Progenitor cell of endocrine pancreas (in vitro differentiated cells): Measurements from ENCODE around the gene GXYLT2. TPM values are rescaled to one million over a fixed set of nuclear protein-coding genes. Genes with fewer than 3 reads are reported as not detected.

Experiments
- DNase-seq: peaks from one replicate; pipeline ENCODE4 v3.0.0; 2021; ENCODE audit warnings: low spot score; ENCODE audit not compliant: unreplicated experiment
- H3K27ac Mint-ChIP-seq: 2 replicates; pipeline ENCODE4 v1.8.0; 2021; ENCODE audit warnings: mild to moderate bottlenecking, moderate library complexity, mixed read lengths
- H3K27me3 Mint-ChIP-seq: 2 replicates; pipeline ENCODE4 v1.8.0; 2021; ENCODE audit warnings: mixed read lengths
- H3K36me3 Mint-ChIP-seq: 2 replicates; pipeline ENCODE4 v1.8.0; 2022; ENCODE audit warnings: mixed read lengths; ENCODE audit not compliant: insufficient read depth
- H3K4me1 Mint-ChIP-seq: 2 replicates; pipeline ENCODE4 v1.8.0; 2021; ENCODE audit warnings: low read depth, mixed read lengths
- H3K4me3 Mint-ChIP-seq: 2 replicates; pipeline ENCODE4 v1.8.0; 2021; ENCODE audit warnings: low read depth, mild to moderate bottlenecking, moderate library complexity, mixed read lengths
- H3K9me3 Mint-ChIP-seq: 2 replicates; pipeline ENCODE4 v1.8.0; 2021; ENCODE audit warnings: low read depth, mixed read lengths
- CTCF ChIP-seq: fragments of 200-600 bp; sonication (generic); IDR thresholded peaks from one replicate; pipeline ENCODE4 v1.5.0; 2021; ENCODE audit warnings: antibody characterized with exemption, mild to moderate bottlenecking; ENCODE audit not compliant: unreplicated experiment
- total RNA-seq: library from RNA; stranded (reverse); gene quantifications from 2 replicates; pipeline ENCODE4 v1.2.1, GENCODE V29; 2021

Gene GXYLT2
- total RNA-seq, 1 donor from 2014 or later, result 6.0 TPM

- no peaks in the 10 kb centered on the region for H3K27me3 Mint-ChIP-seq
- no peak for DNase-seq
- no peak overlapping the region for H3K27ac Mint-ChIP-seq
- H3K36me3 Mint-ChIP-seq, result no peaks in the 10 kb centered on the region
- no peak overlapping the region for H3K4me3 Mint-ChIP-seq
- TF ChIP-seq CTCF, result no peak
- H3K9me3 Mint-ChIP-seq, result no peaks in the 10 kb centered on the region
- peaks cover 7% of the 10 kb centered on the region for H3K4me1 Mint-ChIP-seq
Observed at GRCh38 chr3:72950372-72950771, 62.5 kb downstream of the GXYLT2 start.

GRCh38 chr3:72950801-72951200 is 63.0 kb downstream of the GXYLT2 start:
- TF ChIP-seq CTCF, result no peak
- Mint-ChIP-seq H3K4me1 (peaks cover 7% of the 10 kb centered on the region), H3K9me3 (no peaks in the 10 kb centered on the region), H3K4me3 (no peak overlapping the region), H3K27ac (no peak overlapping the region), H3K36me3 (no peaks in the 10 kb centered on the region), H3K27me3 (no peaks in the 10 kb centered on the region)
- no peak for DNase-seq

- no peaks in the 10 kb centered on the region for H3K27me3 Mint-ChIP-seq
- no peaks in the 10 kb centered on the region for H3K9me3 Mint-ChIP-seq
- peaks cover 9% of the 10 kb centered on the region for H3K4me1 Mint-ChIP-seq
- H3K36me3 Mint-ChIP-seq, result no peaks in the 10 kb centered on the region
- H3K27ac Mint-ChIP-seq, result no peak overlapping the region
- DNase-seq, result no peak
- H3K4me3 Mint-ChIP-seq, result no peak overlapping the region
- no peak for TF ChIP-seq CTCF
Observed at GRCh38 chr3:72951259-72951722, 63.4 kb downstream of the GXYLT2 start.

GRCh38 chr3:72953325-72953956 is 65.6 kb downstream of the GXYLT2 start:
- Mint-ChIP-seq H3K4me1 (peaks cover 15% of the 10 kb centered on the region), H3K36me3 (peaks cover 1% of the 10 kb centered on the region), H3K4me3 (no peak overlapping the region), H3K27ac (no peak overlapping the region), H3K9me3 (no peaks in the 10 kb centered on the region), H3K27me3 (no peaks in the 10 kb centered on the region)
- DNase-seq, result no peak
- TF ChIP-seq CTCF, result no peak

GRCh38 chr3:72957297-72957696 is 69.5 kb downstream of the GXYLT2 start:
- peak; percentile 16 for DNase-seq
- peak overlapping the region; percentile 98 for H3K27ac Mint-ChIP-seq
- peaks cover 1% of the 10 kb centered on the region for H3K36me3 Mint-ChIP-seq
- no peaks in the 10 kb centered on the region for H3K27me3 Mint-ChIP-seq
- TF ChIP-seq CTCF, result no peak
- H3K4me3 Mint-ChIP-seq, result peak overlapping the region; percentile 40
- peaks cover 33% of the 10 kb centered on the region for H3K4me1 Mint-ChIP-seq
- no peaks in the 10 kb centered on the region for H3K9me3 Mint-ChIP-seq
